Central memory CD8-positive, alpha-beta T cell (primary cell): ENCODE results near the gene STXBP1.

Source experiments
- ATAC-seq: fragments of 150-1000 bp; cut with Tn5 transposase; replicated peaks from 2 replicates; pipeline ENCODE4 v1.10.0; 2022; ENCODE audit warnings: mild to moderate bottlenecking, moderate FRiP score, moderate number of reproducible peaks; ENCODE audit not compliant: poor library complexity, severe bottlenecking; ENCODE audit errors: extremely low read depth
- DNase-seq, 2 donors: peaks; one replicate each; pipeline ENCODE4 v3.0.0; 2021; ENCODE audit warnings: low spot score in 2 of 2
- H3K27ac Mint-ChIP-seq: one replicate; pipeline ENCODE4 v1.8.0; 2022; ENCODE audit warnings: low read depth, mild to moderate bottlenecking, moderate library complexity, mixed read lengths
- H3K27me3 Mint-ChIP-seq: one replicate; pipeline ENCODE4 v1.8.0; 2022; ENCODE audit warnings: mixed read lengths
- H3K36me3 Mint-ChIP-seq: one replicate; pipeline ENCODE4 v1.8.0; 2022; ENCODE audit warnings: mild to moderate bottlenecking, moderate library complexity, mixed read lengths; ENCODE audit not compliant: insufficient read depth
- H3K4me1 Mint-ChIP-seq: one replicate; pipeline ENCODE4 v1.8.0; 2022; ENCODE audit warnings: mixed read lengths
- H3K4me3 Mint-ChIP-seq: one replicate; pipeline ENCODE4 v1.8.0; 2022; ENCODE audit warnings: mild to moderate bottlenecking, moderate library complexity, mixed read lengths
- H3K9me3 Mint-ChIP-seq: one replicate; pipeline ENCODE4 v1.8.0; 2022; ENCODE audit warnings: mixed read lengths

The STXBP1 gene

GRCh38 chr9:127635201-127635735 is 23.2 kb downstream of the STXBP1 start:
- Mint-ChIP-seq H3K36me3 (no peaks in the 10 kb centered on the region), H3K27me3 (peaks cover 8% of the 10 kb centered on the region), H3K4me3 (no peak overlapping the region), H3K9me3 (no peaks in the 10 kb centered on the region), H3K4me1 (no peaks in the 10 kb centered on the region), H3K27ac (no peak overlapping the region)
- ATAC-seq: no peak
- no peak for DNase-seq

GRCh38 chr9:127637322-127637847 is 25.3 kb downstream of the STXBP1 start:
- no peak overlapping the region for H3K4me3 Mint-ChIP-seq
- no peak overlapping the region for H3K27ac Mint-ChIP-seq
- no peak for ATAC-seq
- H3K4me1 Mint-ChIP-seq: no peaks in the 10 kb centered on the region
- peaks cover 8% of the 10 kb centered on the region for H3K27me3 Mint-ChIP-seq
- H3K36me3 Mint-ChIP-seq: no peaks in the 10 kb centered on the region
- DNase-seq: no peak
- no peaks in the 10 kb centered on the region for H3K9me3 Mint-ChIP-seq

GRCh38 chr9:127640908-127641545 is 28.9 kb downstream of the STXBP1 start:
- Mint-ChIP-seq H3K27me3 (peaks cover 7% of the 10 kb centered on the region), H3K4me3 (no peak overlapping the region), H3K36me3 (no peaks in the 10 kb centered on the region), H3K27ac (no peak overlapping the region), H3K9me3 (no peaks in the 10 kb centered on the region), H3K4me1 (no peaks in the 10 kb centered on the region)
- no peak for DNase-seq
- no peak for ATAC-seq

- Mint-ChIP-seq H3K4me1 (no peaks in the 10 kb centered on the region), H3K27me3 (no peaks in the 10 kb centered on the region), H3K27ac (no peak overlapping the region), H3K36me3 (no peaks in the 10 kb centered on the region), H3K9me3 (no peaks in the 10 kb centered on the region), H3K4me3 (no peak overlapping the region)
- ATAC-seq (no peak), DNase-seq (no peak)
Observed at GRCh38 chr9:127642082-127642740, 30.1 kb downstream of the STXBP1 start.

GRCh38 chr9:127644146-127644827 is 32.2 kb downstream of the STXBP1 start:
- ATAC-seq: no peak
- Mint-ChIP-seq H3K36me3 (no peaks in the 10 kb centered on the region), H3K4me1 (no peaks in the 10 kb centered on the region), H3K4me3 (no peak overlapping the region), H3K27me3 (no peaks in the 10 kb centered on the region), H3K9me3 (no peaks in the 10 kb centered on the region), H3K27ac (no peak overlapping the region)
- no peak for DNase-seq

- DNase-seq: no peak
- H3K27me3 Mint-ChIP-seq: no peaks in the 10 kb centered on the region
- H3K9me3 Mint-ChIP-seq: no peaks in the 10 kb centered on the region
- H3K27ac Mint-ChIP-seq: no peak overlapping the region
- H3K4me1 Mint-ChIP-seq: no peaks in the 10 kb centered on the region
- peaks cover 2% of the 10 kb centered on the region for H3K36me3 Mint-ChIP-seq
- no peak overlapping the region for H3K4me3 Mint-ChIP-seq
- ATAC-seq: no peak
Observed at GRCh38 chr9:127644943-127645342, 32.9 kb downstream of the STXBP1 start.

GRCh38 chr9:127647451-127647850 is 35.4 kb downstream of the STXBP1 start:
- DNase-seq (no peak), ATAC-seq (no peak)
- Mint-ChIP-seq H3K9me3 (no peaks in the 10 kb centered on the region), H3K4me1 (no peaks in the 10 kb centered on the region), H3K27me3 (no peaks in the 10 kb centered on the region), H3K36me3 (peaks cover 2% of the 10 kb centered on the region), H3K27ac (no peak overlapping the region), H3K4me3 (no peak overlapping the region)

GRCh38 chr9:127650518-127650917 is 38.4 kb downstream of the STXBP1 start:
- Mint-ChIP-seq H3K27me3 (peaks cover 8% of the 10 kb centered on the region), H3K4me3 (no peak overlapping the region), H3K27ac (no peak overlapping the region), H3K36me3 (peaks cover 5% of the 10 kb centered on the region), H3K9me3 (no peaks in the 10 kb centered on the region), H3K4me1 (no peaks in the 10 kb centered on the region)
- no peak for DNase-seq
- ATAC-seq: no peak

- no peaks in the 10 kb centered on the region for H3K4me1 Mint-ChIP-seq
- no peak overlapping the region for H3K4me3 Mint-ChIP-seq
- DNase-seq (no peak), ATAC-seq (no peak)
- H3K27ac Mint-ChIP-seq: no peak overlapping the region
- H3K9me3 Mint-ChIP-seq: no peaks in the 10 kb centered on the region
- peaks cover 16% of the 10 kb centered on the region for H3K27me3 Mint-ChIP-seq
- H3K36me3 Mint-ChIP-seq: peaks cover 5% of the 10 kb centered on the region
Observed at GRCh38 chr9:127651697-127652610, 39.9 kb downstream of the STXBP1 start.

GRCh38 chr9:127652733-127653132 is 40.7 kb downstream of the STXBP1 start:
- H3K27ac Mint-ChIP-seq: no peak overlapping the region
- H3K27me3 Mint-ChIP-seq: peaks cover 23% of the 10 kb centered on the region
- no peaks in the 10 kb centered on the region for H3K9me3 Mint-ChIP-seq
- H3K36me3 Mint-ChIP-seq: peaks cover 5% of the 10 kb centered on the region
- DNase-seq (no peak), ATAC-seq (no peak)
- H3K4me1 Mint-ChIP-seq: no peaks in the 10 kb centered on the region
- H3K4me3 Mint-ChIP-seq: no peak overlapping the region

- peaks cover 3% of the 10 kb centered on the region for H3K36me3 Mint-ChIP-seq
Observed at GRCh38 chr9:127654619-127655018, 42.5 kb downstream of the STXBP1 start.

GRCh38 chr9:127658428-127658827 is 46.4 kb downstream of the STXBP1 start:
- Mint-ChIP-seq H3K27ac (no peak overlapping the region), H3K4me3 (no peak overlapping the region), H3K4me1 (no peaks in the 10 kb centered on the region), H3K27me3 (peaks cover 44% of the 10 kb centered on the region), H3K9me3 (no peaks in the 10 kb centered on the region), H3K36me3 (peaks cover 2% of the 10 kb centered on the region)
- DNase-seq: no peak
- no peak for ATAC-seq

More at GRCh38 chr9:127654619-127655018, 42.5 kb downstream of the STXBP1 start:
- Mint-ChIP-seq H3K27me3 (peaks cover 32% of the 10 kb centered on the region), H3K27ac (no peak overlapping the region), H3K9me3 (no peaks in the 10 kb centered on the region), H3K4me1 (no peaks in the 10 kb centered on the region), H3K4me3 (no peak overlapping the region)
- no peak for DNase-seq
- ATAC-seq: no peak
